LNCaP clone FGC (cell line): ENCODE data around the gene PLD1.
"Not testable (repeated sequence)": the region's sequence is repeated elsewhere in the genome, so short reads cannot be mapped to it uniquely, and the experiment has no call there.

Experiments used
- DNase-seq: peaks from one replicate; pipeline ENCODE4 v3.0.0-alpha.2; 2011; ENCODE audit warnings: low read depth
- H3K4me3 ChIP-seq: 2 replicates; pipeline ENCODE4 v1.5.1; 2011; ENCODE audit warnings: mild to moderate bottlenecking, low read depth, low read length, control low read depth
- TF ChIP-seq, protein P1 (sequence below): IDR thresholded peaks from 2 replicates; pipeline ENCODE4 v1.5.1; 2012; ENCODE audit warnings: mild to moderate bottlenecking; ENCODE audit not compliant: control insufficient read depth, insufficient read depth; ENCODE audit errors: extremely low read depth

Gene PLD1

GRCh38 chr3:171640520-171641412 is 169.5 kb downstream of the PLD1 start:
- TF ChIP-seq, protein P1, sequence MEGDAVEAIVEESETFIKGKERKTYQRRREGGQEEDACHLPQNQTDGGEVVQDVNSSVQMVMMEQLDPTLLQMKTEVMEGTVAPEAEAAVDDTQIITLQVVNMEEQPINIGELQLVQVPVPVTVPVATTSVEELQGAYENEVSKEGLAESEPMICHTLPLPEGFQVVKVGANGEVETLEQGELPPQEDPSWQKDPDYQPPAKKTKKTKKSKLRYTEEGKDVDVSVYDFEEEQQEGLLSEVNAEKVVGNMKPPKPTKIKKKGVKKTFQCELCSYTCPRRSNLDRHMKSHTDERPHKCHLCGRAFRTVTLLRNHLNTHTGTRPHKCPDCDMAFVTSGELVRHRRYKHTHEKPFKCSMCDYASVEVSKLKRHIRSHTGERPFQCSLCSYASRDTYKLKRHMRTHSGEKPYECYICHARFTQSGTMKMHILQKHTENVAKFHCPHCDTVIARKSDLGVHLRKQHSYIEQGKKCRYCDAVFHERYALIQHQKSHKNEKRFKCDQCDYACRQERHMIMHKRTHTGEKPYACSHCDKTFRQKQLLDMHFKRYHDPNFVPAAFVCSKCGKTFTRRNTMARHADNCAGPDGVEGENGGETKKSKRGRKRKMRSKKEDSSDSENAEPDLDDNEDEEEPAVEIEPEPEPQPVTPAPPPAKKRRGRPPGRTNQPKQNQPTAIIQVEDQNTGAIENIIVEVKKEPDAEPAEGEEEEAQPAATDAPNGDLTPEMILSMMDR: no peak
- no peak overlapping the region for H3K4me3 ChIP-seq
- DNase-seq: no peak

DNA sequence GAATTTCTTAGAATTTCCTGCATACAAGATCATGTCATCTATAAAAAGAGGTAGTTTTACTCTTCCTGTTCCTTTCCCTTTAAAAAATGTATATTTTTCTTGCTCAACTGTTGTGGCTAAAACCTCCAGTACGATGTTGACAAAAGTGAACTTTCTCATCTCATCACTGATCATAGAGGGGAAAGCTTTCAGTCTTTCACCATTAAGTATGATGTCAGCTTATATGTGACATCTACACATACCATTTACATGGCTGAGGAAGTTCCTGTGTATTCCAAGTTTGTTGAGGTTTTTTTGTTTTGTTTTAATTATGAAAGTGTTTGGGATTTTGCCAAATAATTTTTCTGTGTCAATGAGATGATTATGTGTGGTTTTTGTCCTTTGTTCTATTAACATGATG is 173.6 kb downstream of the PLD1 start:
- no peak overlapping the region for H3K4me3 ChIP-seq
- no peak for DNase-seq
- TF ChIP-seq, protein P1: no peak

- TF ChIP-seq, protein P1: no peak
- DNase-seq: no peak
- H3K4me3 ChIP-seq: no peak overlapping the region
These were observed 177.5 kb downstream of the PLD1 start for GRCh38 chr3:171632766-171633165.

- H3K4me3 ChIP-seq, DNase-seq: not testable (repeated sequence)
These were observed 183.5 kb downstream of the PLD1 start for GRCh38 chr3:171626799-171627198.

DNA sequence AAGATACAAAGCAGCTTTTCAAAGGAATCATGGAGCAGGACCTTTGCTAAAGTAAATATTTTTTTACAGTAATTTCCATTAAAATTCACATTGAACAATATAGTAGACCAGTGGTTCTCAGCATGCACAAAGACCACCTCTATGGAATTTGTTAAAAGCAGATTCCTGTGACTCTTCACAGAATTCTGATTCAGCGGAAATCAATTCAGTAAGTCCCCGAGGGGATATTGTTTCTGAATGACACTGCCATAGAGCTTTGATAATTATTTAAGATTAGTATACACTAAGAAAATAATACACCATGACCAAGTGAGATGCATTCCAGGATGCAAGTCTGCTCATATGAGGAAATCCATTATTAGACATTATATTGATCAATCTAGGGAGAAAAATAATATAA is 188.2 kb downstream of the PLD1 start:
- no peak for DNase-seq
- H3K4me3 ChIP-seq: no peak overlapping the region
- TF ChIP-seq, protein P1: no peak

GRCh38 chr3:171620825-171621434 is 189.4 kb downstream of the PLD1 start:
- TF ChIP-seq, protein P1: no peak
- no peak for DNase-seq
- no peak overlapping the region for H3K4me3 ChIP-seq

- DNase-seq: no peak
- TF ChIP-seq, protein P1: no peak
- no peak overlapping the region for H3K4me3 ChIP-seq
These were observed 193.5 kb downstream of the PLD1 start for GRCh38 chr3:171616798-171617197.
